GM10266 (cell line): ENCODE results near the gene RAB17.
A peak's percentile ranks its signal among the peaks of the same experiment; 100 is the strongest.

ENCODE experiments used
- DNase-seq: peaks from one replicate; pipeline ENCODE4 v3.0.0; 2012; ENCODE audit errors: extremely low spot score
- TF ChIP-seq, protein P1 (sequence below): IDR thresholded peaks from 2 replicates; pipeline ENCODE4 v1.5.1; 2012; ENCODE audit warnings: mild to moderate bottlenecking, low read depth; ENCODE audit not compliant: control insufficient read depth, insufficient read depth; ENCODE audit errors: missing control alignments

Gene RAB17

DNA sequence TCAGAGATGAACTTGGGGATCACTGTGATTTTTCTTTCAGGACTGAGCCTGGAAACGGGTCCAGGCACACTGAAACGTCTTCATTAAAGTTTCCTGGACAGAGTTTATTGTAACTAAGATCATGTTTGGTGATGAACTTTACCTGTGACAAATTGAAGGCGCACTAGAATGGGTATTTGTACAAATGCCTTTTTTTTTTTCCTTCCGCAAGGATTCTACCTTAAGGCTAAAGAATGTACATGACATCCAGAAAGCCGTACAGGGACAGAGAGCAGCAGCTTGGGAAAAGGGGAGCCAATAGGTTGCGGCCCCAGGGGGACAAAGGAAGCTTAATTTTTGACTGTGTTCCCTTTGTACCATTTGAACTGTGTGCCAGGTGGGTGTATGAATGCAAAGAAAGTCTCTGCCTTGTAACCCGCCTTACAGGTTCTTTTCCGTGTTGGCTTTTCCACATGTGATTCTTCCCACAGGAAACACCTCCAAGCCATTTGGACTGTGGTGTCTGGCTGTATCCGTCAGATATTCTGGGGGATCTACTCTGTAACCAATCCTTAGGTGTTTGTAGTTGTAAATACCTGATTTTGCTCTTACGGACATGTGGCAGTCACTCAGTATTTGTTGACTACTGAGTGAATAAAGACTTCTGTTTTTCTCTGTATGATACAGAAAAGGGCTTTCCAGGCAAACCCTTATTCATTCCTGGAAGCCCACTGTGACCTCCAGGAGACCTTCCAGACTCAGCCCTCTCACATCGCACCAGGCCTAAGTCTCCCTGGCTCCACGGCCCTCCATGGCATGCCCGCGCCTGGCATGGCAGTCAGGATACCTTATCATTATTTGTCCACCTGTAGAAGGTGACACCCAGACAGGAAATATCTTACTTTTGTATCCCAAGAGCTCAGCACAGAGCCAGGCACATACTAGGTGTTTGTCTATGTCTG lies 38.0 kb upstream of the RAB17 start:
- TF ChIP-seq, protein P1, sequence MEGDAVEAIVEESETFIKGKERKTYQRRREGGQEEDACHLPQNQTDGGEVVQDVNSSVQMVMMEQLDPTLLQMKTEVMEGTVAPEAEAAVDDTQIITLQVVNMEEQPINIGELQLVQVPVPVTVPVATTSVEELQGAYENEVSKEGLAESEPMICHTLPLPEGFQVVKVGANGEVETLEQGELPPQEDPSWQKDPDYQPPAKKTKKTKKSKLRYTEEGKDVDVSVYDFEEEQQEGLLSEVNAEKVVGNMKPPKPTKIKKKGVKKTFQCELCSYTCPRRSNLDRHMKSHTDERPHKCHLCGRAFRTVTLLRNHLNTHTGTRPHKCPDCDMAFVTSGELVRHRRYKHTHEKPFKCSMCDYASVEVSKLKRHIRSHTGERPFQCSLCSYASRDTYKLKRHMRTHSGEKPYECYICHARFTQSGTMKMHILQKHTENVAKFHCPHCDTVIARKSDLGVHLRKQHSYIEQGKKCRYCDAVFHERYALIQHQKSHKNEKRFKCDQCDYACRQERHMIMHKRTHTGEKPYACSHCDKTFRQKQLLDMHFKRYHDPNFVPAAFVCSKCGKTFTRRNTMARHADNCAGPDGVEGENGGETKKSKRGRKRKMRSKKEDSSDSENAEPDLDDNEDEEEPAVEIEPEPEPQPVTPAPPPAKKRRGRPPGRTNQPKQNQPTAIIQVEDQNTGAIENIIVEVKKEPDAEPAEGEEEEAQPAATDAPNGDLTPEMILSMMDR, result no peak
- DNase-seq, result no peak

GRCh38 chr2:237627441-237628246 lies 37.1 kb upstream of the RAB17 start, which contains the start of gene LRRFIP1:
Gene LRRFIP1, plus strand, starts transcription at chr2:237627587. Its CDS starts 58 bp downstream, at chr2:237627645.
- TF ChIP-seq, protein P1, result no peak
- no peak for DNase-seq

GRCh38 chr2:237626813-237627440 lies 36.4 kb upstream of the RAB17 start:
- TF ChIP-seq, protein P1, result no peak
- no peak for DNase-seq

- TF ChIP-seq, protein P1, result no peak
- DNase-seq, result no peak
Observed at GRCh38 chr2:237625777-237626176, 35.2 kb upstream of the RAB17 start.

GRCh38 chr2:237625216-237625705 lies 34.7 kb upstream of the RAB17 start:
- no peak for DNase-seq
- TF ChIP-seq, protein P1, result no peak

- TF ChIP-seq, protein P1, result peak; percentile 26
- no peak for DNase-seq
Observed at GRCh38 chr2:237624565-237624964, 34.0 kb upstream of the RAB17 start.
